Skeletal muscle tissue (tissue), 4 donors: Measurements from ENCODE around the gene SULT2B1. TPM values are rescaled to one million over a fixed set of nuclear protein-coding genes. Genes with fewer than 3 reads are reported as not detected.

Experiments used
- H3K27ac ChIP-seq: one replicate; pipeline ENCODE4 v1.7.0; 2013; ENCODE audit warnings: mild to moderate bottlenecking, low read depth, low read length, inconsistent platforms
- H3K27me3 ChIP-seq, 3 donors: one replicate each; pipeline ENCODE4 v1.7.0; 2013; ENCODE audit warnings: low read length in 3 of 3; ENCODE audit not compliant: control insufficient read depth in 3 of 3, insufficient read depth in 3 of 3
- H3K36me3 ChIP-seq, 3 donors: one replicate each; pipeline ENCODE4 v1.7.0; 2013; ENCODE audit warnings: low read length in 3 of 3; ENCODE audit not compliant: control insufficient read depth in 3 of 3, insufficient read depth in 3 of 3
- H3K4me1 ChIP-seq, 3 donors: one replicate each; pipeline ENCODE4 v1.7.0; 2013; ENCODE audit warnings: low read length in 3 of 3, mild to moderate bottlenecking in 3 of 3; ENCODE audit not compliant: control insufficient read depth in 3 of 3, insufficient read depth in 3 of 3
- H3K4me3 ChIP-seq, 3 donors: one replicate each; pipeline ENCODE4 v1.7.0; 2013; ENCODE audit warnings: low read length in 3 of 3
- H3K9ac ChIP-seq, 3 donors: one replicate each; pipeline ENCODE4 v1.7.0; 2013; ENCODE audit warnings: low read length in 3 of 3, mild to moderate bottlenecking in 3 of 3, moderate library complexity in 2 of 3, low read depth in 1 of 3
- H3K9me3 ChIP-seq, 3 donors: one replicate each; pipeline ENCODE4 v1.7.0; 2013; ENCODE audit warnings: low read length in 3 of 3; ENCODE audit not compliant: control insufficient read depth in 3 of 3
- total RNA-seq: library from RNA; depleted of rRNA; stranded (reverse); fragments of >200 nt; gene quantifications from one replicate; pipeline ENCODE4 v1.2.3, GENCODE V29; 2014
- donor health status: Osteomylitis.

The SULT2B1 gene
- total RNA-seq, 1 donor from 2014 or later, result not detected

DNA sequence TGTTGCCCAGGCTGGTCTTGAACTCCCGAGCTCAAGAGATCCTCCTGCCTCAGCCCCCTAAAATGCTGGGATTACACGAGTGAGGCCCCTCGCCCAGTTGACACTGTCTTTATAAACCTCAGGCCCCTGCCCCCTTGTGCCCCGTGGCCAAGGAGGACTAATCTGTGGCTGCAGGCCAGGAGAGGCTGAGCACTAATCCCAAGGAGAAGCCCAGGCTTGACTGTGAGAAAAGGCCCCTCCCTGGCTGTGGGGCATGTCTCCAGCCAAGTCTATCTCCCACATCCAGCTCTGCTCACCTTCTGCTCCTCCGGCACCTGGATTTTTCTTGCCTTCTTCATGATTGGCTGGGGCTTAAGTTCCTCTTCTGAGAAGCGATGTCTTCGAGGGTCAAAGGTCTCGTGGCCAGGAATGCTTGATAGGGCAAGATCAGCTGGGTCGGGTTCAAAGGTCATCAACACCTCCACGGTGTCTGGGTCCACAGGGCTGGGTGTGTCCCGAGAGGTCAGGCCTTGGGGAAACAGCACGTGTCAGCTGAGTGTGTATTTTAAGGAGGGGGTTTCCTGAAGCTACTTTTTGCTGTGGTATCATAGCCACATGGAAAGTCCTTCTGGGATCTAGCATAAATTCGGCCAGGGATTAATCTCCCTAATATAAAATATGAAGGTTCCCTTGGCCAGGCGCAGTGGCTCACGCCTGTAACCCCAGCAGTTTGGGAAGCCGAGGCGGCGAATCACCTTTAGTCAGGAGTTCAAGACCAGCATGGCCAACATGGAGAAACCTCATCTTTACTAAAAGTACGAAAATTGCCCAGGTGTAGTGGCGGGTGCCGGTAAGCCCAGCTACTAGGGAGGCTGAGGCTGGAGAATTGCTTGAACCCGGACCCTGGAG is 81.4 kb downstream of the SULT2B1 start:
- Histone ChIP-seq H3K4me1 (peaks cover 52 to 59% (median 56%) of the 10 kb centered on the region in 3 donors), H3K9ac (peak overlapping the region; percentile 42 to 82 (median 82))

DNA sequence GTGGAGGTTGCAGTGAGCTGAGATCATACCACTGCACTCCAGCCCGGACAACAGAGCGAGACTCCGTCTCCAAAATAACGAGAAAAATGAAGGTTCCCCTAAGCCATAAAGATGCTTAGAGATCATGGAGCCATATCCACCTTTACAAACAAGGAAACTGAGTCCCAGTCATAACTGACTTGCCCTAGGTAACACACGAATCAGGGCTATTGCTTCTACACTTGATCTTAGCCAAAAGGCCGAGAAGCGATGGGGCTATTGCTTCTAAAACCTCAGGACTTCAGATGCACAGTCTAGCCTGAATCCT is 82.0 kb downstream of the SULT2B1 start:
- Histone ChIP-seq H3K36me3 (peaks cover 14 to 29% (median 25%) of the 10 kb centered on the region in 3 donors), H3K27me3 (no peaks in the 10 kb centered on the region), H3K4me1 (peaks cover 56 to 65% (median 62%) of the 10 kb centered on the region in 3 donors), H3K4me3 (peak overlapping the region; percentile 55 to 85 (median 65)), H3K27ac (peak overlapping the region; percentile 100), H3K9me3 (no peaks in the 10 kb centered on the region), H3K9ac (peak overlapping the region; percentile 42 to 82 (median 82))

More for the DNA sequence above, 81.4 kb downstream of the SULT2B1 start:
- Histone ChIP-seq H3K9me3 (no peaks in the 10 kb centered on the region), H3K36me3 (peaks cover 14 to 29% (median 25%) of the 10 kb centered on the region in 3 donors), H3K4me3 (peak overlapping the region; percentile 55 to 85 (median 65)), H3K27me3 (no peaks in the 10 kb centered on the region), H3K27ac (peak overlapping the region; percentile 100)

DNA sequence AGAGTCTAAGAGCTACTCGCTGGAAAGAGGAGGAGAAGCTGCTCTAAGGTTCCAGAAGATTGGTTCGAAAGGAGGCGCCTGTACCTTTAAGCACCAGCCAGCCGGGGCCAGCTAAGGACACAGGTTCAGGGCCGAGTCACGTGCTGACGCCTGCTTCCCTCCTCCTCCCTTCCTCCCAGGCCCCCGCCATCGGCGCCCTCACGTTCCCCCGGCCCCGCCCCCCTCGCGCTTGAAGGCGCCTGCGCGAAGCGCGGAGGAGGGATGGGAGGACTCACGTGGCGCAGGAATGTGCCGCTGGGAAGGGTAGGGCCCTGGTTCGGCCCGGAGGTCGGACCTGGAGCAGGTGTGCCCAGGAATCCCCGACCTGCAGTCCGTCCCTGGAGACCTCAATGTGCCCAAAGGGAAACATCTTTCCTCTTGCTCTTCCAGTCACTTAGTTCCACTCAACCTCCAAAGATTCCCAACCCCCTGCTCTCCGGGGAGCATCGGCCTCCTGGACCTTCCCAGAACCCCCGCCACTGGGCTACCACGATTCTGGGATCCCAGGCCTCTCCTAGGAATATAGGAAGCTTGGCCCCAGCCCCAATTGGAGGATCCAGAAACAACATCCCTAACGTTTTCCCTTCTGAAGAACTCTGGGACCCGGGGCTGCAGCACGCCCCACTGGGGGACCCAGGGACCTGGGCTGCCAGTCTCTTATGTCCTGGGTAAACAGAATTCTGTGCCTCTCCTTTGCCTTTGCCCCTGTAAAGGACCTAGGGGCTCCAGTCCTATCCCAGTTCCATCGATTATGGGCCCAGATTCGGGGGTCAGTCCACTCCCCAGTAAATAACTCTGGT is 82.7 kb downstream of the SULT2B1 start:
- H3K9me3 ChIP-seq, result no peaks in the 10 kb centered on the region
- peak overlapping the region; percentile 71 to 92 (median 82) for H3K9ac ChIP-seq
- no peaks in the 10 kb centered on the region for H3K27me3 ChIP-seq
- peak overlapping the region; percentile 55 to 85 (median 80) for H3K4me3 ChIP-seq
- H3K4me1 ChIP-seq, result peaks cover 54 to 64% (median 63%) of the 10 kb centered on the region in 3 donors
- H3K36me3 ChIP-seq, result peaks cover 11 to 25% (median 25%) of the 10 kb centered on the region in 3 donors
- peak overlapping the region; percentile 100 for H3K27ac ChIP-seq

DNA sequence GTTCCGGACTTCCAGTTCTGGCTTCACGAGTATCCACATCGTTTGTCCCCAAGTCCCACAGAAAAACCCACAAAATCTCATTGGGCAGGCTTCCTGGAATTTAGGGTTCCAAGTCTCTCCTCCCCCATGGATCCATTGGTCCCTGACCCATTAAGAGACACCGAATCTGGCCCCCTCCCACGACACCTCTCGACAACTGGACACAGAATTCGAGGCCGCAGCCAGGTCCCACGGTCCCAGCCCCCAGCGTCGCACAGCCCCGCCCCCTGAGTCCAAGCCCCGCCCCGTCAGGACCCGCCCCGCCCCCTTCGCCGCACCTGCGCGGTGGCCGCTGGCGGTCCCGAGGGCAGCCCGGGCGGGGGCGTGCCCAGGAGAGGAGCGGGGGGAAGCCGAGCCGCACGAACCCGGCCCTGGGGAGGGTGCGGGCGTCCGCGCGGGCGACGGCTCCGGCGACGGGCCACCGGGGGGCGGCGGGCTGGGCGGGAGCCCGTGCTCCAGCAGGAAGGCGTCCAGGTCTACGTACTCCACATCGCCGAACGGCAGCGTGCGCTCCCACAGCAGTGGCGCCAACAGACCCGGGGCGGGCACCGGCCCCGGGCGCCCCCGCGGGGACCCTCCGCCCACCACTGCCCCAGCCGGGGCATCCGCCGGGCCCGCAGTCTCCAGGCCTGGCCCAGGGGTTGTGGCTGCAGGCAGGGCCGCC is 83.4 kb downstream of the SULT2B1 start:
- H3K9me3 ChIP-seq, result no peaks in the 10 kb centered on the region
- peak overlapping the region; percentile 90 to 97 (median 93) for H3K4me3 ChIP-seq
- H3K9ac ChIP-seq, result peak overlapping the region; percentile 84 to 99 (median 94)
- peak overlapping the region; percentile 100 for H3K27ac ChIP-seq
- peaks cover 47 to 57% (median 56%) of the 10 kb centered on the region in 3 donors for H3K4me1 ChIP-seq
- peaks cover 11 to 23% (median 23%) of the 10 kb centered on the region in 3 donors for H3K36me3 ChIP-seq
- no peaks in the 10 kb centered on the region for H3K27me3 ChIP-seq

DNA sequence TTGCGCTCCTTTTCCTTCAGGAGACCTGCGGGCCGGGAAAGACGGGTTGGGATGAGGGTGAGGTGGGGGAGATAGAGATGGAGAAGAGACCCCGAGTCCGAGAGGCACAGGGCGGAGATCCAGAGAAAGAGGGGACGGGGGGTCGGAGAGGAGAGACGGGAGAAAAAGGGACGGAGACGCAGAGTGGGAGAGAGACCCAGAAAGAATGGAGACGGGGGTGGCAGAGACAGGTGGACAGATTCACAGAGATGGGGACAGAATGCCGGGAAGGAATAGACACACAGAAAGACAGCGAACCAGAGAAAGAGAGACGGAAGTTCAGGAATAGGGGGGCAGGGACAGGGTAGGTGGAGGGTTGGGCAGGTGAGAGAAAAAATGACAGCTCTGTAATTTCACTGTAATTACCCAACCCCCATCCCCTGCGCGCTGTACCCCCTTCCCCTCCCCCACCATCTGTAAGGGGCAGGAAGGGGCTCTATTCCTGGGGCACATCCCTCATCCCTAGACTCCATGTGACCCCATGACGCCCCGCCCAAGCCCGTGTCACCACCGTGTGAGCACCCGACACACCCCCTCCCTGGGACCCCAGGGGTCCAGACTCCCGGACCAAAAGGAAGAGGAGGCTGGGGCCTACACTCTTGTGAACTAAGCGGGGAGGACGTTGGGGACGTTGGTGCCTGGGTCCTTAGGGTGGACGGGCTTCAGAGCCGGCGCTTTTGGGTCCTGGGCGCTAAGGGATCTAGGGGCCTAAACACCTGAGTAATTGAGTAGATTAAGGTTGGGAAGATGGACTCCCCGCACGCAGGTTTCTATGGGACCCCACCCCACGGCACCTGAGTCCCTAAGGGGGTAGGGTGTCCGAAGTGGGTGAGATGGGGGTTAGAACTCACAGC is 84.2 kb downstream of the SULT2B1 start:
- H3K4me3 ChIP-seq, result peak overlapping the region; percentile 90 to 97 (median 93)
- H3K4me1 ChIP-seq, result peaks cover 39 to 49% (median 48%) of the 10 kb centered on the region in 3 donors
- H3K9me3 ChIP-seq, result no peaks in the 10 kb centered on the region
- H3K36me3 ChIP-seq, result peaks cover 9 to 17% (median 16%) of the 10 kb centered on the region in 3 donors
- peak overlapping the region; percentile 100 for H3K27ac ChIP-seq
- no peaks in the 10 kb centered on the region for H3K27me3 ChIP-seq
- H3K9ac ChIP-seq, result peak overlapping the region; percentile 84 to 99 (median 94)

DNA sequence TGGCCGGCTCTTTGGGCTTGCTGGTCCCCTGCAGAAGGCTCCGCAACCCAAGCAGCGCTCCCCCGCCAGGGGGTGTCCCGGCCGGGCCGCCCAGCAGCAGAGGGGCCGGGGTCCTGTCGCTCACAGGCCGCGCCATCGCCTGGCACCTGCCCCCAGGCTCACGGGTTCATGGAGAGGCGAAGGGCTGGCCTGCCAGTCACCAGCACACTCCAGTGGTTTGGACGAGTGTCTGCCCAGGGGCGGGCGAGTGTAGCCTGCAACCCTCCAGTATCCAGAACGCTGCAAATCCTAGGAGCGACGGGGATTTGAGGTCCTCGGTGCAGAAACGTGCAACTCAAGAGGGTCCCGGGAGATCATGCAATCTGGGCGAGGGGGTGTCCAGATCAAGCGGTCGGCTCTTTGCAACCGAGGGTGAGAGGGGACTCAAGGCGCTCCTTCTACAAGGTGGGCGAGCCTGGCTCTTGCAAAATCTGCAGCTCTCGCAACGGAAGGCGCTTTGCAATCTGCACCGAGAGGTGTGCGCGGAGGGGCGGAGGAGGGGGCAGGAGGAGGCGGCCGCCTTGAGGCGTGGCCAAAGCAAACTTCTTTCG is 85.0 kb downstream of the SULT2B1 start, which contains the start of gene DBP:
DBP (minus strand) TSS at position 521 of the 590 bp plus-strand sequence; CDS start at position 136, 385 bp downstream.
- H3K9ac ChIP-seq, result peak within 1 kb of the TSS; percentile 87 to 99 (median 94)
- no peaks in the 10 kb centered on the region for H3K27me3 ChIP-seq
- peak within 1 kb of the TSS; percentile 90 to 97 (median 93) for H3K4me3 ChIP-seq
- H3K9me3 ChIP-seq, result no peaks in the 10 kb centered on the region
- peak within 1 kb of the TSS; percentile 100 for H3K27ac ChIP-seq
- peaks cover 35 to 46% (median 41%) of the 10 kb centered on the region in 3 donors for H3K4me1 ChIP-seq
- peaks cover 7 to 11% (median 9%) of the 10 kb centered on the region in 3 donors for H3K36me3 ChIP-seq

DNA sequence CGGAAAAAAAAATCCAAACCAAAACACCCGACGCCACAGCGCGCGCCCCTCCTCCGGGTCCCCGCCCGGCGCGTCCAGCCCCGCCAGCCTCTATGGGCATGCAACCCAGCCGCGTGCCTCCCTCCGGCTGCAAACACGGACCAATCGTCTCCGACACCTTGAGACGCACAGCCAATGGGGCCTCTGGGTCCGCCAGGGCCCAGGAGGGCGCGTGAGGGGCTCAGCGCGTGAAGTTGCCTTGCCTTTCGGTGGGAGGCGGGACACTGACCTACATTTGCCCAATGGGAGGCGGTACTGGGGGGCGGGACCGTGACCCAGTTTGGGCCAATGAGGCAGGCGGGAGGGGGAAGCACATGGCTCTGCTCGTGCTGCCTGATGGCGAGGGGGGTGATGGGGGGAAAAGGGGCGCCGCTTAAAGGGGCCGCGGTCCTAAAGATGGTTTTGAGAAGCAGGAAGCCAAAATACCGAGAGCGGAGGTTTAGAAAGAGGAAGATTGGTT is 85.5 kb downstream of the SULT2B1 start:
- Histone ChIP-seq H3K36me3 (peaks cover 7 to 9% (median 9%) of the 10 kb centered on the region in 3 donors), H3K9ac (peak overlapping the region; percentile 87 to 99 (median 94)), H3K4me3 (peak overlapping the region; percentile 90 to 97 (median 93)), H3K9me3 (no peaks in the 10 kb centered on the region), H3K27ac (peak overlapping the region; percentile 100), H3K27me3 (no peaks in the 10 kb centered on the region), H3K4me1 (peaks cover 32 to 41% (median 36%) of the 10 kb centered on the region in 3 donors)

DNA sequence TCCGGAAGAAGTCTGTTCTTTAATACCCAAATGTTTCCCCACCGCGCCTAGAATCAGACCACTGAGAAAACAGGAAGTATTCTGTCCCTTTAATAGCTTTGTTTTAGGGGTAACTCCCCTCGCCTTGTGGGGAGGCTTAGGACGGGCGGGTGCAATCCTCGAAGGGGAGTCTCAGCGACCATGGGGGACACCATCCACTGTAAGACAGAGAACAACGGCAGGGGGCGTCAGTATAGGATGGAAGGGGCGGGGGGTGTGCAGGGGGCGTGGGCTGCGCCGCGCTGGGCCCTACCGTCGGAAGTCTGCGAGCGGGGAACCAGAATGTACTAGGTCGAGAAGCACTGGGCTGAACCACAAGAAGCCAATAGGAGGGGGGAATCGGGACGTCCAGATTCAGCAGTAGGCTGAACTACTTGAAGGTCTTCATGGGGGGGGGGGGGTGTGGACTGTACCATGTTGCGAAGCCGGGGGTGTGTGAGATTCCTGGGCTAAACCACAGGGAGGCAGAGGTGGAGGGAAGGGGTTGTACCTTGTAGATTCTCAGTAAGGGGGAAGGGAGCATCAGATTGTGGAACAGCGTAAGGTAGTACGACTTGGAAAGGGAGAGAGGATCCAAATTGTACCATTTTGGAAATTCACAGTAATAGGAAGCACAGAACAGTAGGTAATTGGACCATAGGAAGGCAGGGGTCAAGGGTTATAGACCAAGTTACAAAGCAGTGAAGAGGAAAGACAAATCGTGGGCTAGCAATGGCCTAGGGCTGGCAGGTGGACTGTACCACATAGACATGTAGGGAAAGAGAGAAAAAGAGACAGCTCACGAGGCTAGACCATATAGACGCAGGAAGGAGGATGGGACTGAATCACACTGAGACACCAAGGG is 86.2 kb downstream of the SULT2B1 start:
- Histone ChIP-seq H3K9me3 (no peaks in the 10 kb centered on the region), H3K36me3 (peaks cover 2% of the 10 kb centered on the region in 3 donors), H3K27me3 (no peaks in the 10 kb centered on the region), H3K4me1 (peaks cover 25 to 34% (median 29%) of the 10 kb centered on the region in 3 donors), H3K27ac (peak overlapping the region; percentile 100), H3K9ac (peak overlapping the region; percentile 87 to 99 (median 91)), H3K4me3 (peak overlapping the region; percentile 78 to 90 (median 86))
